ENCODE results near the gene NPPA. TPM values are rescaled to one million over a fixed set of nuclear protein-coding genes. Genes with fewer than 3 reads are reported as not detected.

NPPA gene
- total RNA-seq, 1 donor: not detected

DNA sequence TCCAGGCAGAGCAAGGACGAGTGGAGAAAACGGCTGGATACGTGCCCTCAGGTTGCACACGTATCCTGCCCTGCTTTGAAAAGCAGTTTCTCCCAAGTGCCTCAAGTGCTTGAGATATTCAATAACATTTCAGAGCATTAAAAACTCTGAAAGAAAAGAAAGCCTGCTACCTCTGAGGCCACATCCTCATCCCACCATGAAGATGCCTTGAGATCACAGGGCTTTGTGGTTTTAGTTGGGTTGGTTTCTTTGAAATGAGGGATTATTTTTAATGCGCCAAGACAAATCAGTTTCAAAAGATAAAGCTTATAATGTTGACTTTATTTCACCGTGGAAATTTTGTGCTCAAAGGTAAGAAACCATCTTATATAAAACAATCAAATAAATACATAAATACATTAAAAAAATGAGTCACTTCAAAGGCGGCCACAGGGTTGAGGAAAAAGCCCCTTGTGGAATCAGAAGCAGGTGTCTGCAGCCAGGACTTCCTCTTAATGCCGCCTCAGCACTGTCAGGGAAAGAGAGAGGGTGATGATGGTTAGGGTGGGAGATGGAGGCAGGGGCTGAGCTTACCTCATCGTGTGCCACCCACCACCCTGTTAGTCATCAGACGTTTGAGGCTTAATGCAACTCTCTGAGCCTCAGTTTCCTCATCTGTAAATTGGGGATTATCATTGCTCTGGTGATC is 9.7 kb upstream of the NPPA start:
- TF ChIP-seq, protein P1, sequence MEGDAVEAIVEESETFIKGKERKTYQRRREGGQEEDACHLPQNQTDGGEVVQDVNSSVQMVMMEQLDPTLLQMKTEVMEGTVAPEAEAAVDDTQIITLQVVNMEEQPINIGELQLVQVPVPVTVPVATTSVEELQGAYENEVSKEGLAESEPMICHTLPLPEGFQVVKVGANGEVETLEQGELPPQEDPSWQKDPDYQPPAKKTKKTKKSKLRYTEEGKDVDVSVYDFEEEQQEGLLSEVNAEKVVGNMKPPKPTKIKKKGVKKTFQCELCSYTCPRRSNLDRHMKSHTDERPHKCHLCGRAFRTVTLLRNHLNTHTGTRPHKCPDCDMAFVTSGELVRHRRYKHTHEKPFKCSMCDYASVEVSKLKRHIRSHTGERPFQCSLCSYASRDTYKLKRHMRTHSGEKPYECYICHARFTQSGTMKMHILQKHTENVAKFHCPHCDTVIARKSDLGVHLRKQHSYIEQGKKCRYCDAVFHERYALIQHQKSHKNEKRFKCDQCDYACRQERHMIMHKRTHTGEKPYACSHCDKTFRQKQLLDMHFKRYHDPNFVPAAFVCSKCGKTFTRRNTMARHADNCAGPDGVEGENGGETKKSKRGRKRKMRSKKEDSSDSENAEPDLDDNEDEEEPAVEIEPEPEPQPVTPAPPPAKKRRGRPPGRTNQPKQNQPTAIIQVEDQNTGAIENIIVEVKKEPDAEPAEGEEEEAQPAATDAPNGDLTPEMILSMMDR (IDR thresholded peaks at IDR 0.05; ENCODE audit: insufficient read depth, low read depth, low read length): no peak
- no peak for DNase-seq (ENCODE audit: low read depth)
- H3K4me3 ChIP-seq (ENCODE audit: low read depth, low read length): no peak overlapping the region

DNA sequence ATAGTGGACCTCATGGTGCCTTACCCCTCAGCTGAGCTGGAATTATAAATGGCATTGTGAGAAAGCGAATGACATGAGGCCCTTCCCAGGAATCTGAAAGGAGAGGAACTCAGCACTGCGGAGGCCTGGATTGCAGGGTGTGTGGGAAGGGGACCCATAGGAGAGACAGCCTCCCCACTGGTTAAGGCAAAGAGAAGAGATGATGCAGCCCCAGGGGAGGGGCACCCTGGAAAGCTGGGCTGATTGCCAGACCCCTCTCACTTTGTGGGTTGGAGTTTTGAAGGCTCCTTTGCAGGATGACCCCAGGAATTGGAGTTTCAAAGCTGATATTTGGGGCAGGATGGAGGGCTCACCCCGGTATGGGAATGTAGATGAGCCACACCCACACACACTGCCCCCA is 9.1 kb upstream of the NPPA start:
- TF ChIP-seq, protein P1 (IDR thresholded peaks at IDR 0.05; ENCODE audit: insufficient read depth, low read depth, low read length): no peak
- H3K4me3 ChIP-seq (ENCODE audit: low read depth, low read length): no peak overlapping the region
- no peak for DNase-seq (ENCODE audit: low read depth)

DNA sequence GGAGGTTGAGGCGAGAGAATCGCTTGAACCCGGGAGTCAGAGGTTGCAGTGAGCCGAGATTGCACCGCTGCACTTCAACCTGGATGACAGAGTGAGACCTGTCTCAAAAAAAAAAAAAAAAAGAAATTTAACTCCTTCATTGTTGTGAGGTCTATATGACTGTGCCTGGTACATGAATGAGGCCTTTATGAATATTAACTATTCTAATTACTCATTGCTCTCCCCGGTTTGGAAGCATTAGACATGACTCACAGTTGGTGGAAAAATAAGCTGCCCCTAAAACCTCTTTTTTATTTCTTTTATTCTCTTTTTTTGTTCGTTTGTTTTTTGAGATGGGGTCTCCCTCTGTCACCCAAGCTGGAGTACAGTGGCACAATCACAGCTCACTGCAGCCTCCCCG is 7.8 kb upstream of the NPPA start:
- no peak overlapping the region for H3K4me3 ChIP-seq (ENCODE audit: low read depth, low read length)
- DNase-seq (ENCODE audit: low read depth): no peak
- TF ChIP-seq, protein P1 (IDR thresholded peaks at IDR 0.05; ENCODE audit: insufficient read depth, low read depth, low read length): no peak

DNA sequence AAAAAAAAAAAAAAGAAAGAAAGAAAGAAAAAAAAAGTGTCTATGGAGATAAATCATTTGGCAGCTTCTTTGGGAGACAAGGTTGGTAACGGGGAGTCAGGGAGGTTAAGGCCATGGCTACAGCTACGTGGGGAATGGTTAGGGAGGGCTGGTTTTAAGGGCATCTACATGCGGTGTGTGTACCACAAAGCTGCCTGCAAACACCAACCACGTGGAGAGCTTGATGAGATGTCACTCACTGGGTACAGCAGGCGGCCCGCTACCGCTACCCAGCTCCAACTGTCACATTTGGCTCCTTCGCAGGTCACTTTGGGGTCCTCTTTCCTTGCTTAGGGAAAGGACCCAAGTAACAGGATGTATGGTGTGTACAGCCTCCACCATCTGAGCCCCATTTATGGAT is 6.9 kb upstream of the NPPA start:
- no peak overlapping the region for H3K4me3 ChIP-seq (ENCODE audit: low read depth, low read length)
- DNase-seq (ENCODE audit: low read depth): no peak
- TF ChIP-seq, protein P1 (IDR thresholded peaks at IDR 0.05; ENCODE audit: insufficient read depth, low read depth, low read length): no peak

DNA sequence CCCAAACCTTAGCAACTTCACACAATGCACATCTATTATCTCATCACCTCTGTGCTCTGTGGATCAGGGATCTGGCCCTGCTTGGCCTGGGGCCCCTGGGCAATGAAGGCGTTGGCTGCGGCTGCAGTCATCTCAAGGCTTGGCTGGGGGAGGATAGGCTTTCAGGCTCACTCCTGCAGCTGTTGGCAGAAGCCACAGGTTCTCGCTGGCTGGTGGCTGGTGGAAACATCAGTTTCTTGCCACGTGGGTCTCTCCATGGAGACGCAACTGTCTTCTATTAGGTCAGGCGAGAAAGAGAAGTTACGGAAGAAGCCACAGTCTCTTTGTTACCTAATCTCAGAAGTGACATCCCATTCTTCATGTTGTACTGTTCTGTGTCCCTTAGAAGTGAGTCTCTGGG is 3.6 kb upstream of the NPPA start:
- TF ChIP-seq, protein P1 (IDR thresholded peaks at IDR 0.05; ENCODE audit: insufficient read depth, low read depth, low read length): no peak
- no peak overlapping the region for H3K4me3 ChIP-seq (ENCODE audit: low read depth, low read length)
- DNase-seq (ENCODE audit: low read depth): no peak

DNA sequence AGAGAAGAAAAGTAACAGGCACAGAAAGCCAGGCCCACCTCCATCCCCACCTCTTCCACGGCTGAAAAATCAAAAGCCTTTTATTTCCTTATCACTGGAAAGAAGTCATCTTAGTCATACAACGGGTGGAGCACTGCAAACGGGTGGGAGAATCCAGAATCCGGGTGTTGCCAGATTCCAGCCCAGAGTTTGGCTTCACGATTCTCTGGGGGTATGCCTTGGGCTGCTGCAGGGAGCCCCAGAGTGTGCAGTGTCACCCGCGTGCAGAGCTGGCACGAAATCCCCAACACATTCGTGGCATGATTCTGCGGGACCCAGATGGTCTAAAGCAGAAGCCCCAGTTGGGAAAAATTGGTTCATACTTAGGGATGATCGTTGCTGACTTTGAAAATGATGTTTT is 2.6 kb upstream of the NPPA start:
- no peak overlapping the region for H3K4me3 ChIP-seq (ENCODE audit: low read depth, low read length)
- TF ChIP-seq, protein P1 (IDR thresholded peaks at IDR 0.05; ENCODE audit: insufficient read depth, low read depth, low read length): no peak
- DNase-seq (ENCODE audit: low read depth): no peak

DNA sequence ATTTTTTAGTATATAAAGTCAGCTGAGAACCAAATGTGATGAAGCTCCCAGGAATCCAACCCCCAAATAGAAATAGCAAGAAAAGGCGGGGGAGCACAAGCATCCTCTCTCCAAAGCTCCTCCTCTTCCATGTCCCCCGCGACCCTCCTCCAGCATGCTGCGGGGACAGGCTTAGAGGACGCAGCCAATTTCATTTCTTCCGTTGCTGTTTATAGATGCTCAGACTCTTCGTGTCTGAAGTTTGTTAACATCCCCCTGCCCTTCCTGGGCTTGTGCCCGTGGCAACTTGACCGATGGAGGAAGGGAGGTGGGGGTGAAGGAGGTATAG is 754 bp upstream of the NPPA start:
- H3K4me3 ChIP-seq (ENCODE audit: low read depth, low read length): no peak overlapping the region
- DNase-seq (ENCODE audit: low read depth): no peak
- TF ChIP-seq, protein P1 (IDR thresholded peaks at IDR 0.05; ENCODE audit: insufficient read depth, low read depth, low read length): no peak

All from fibroblast of villous mesenchyme (primary cell).